NCI-H345 treated with DMSO at 0.1 percent for 48 hours (cell line): ENCODE data around the gene PLOD2.
A peak's percentile ranks its signal among the peaks of the same experiment; 100 is the strongest.

ENCODE experiments used
- DNase-seq: peaks from one replicate; lab custom pipeline; 2025; ENCODE audit not compliant: unreplicated experiment; lab: John Stamatoyannopoulos, UW

PLOD2 gene

GRCh38 chr3:146166415-146166821, 5.4 kb upstream of the PLOD2 start:
- no peak for DNase-seq

GRCh38 chr3:146165877-146166276, 4.9 kb upstream of the PLOD2 start:
- no peak for DNase-seq

GRCh38 chr3:146164971-146165769, 4.2 kb upstream of the PLOD2 start:
- DNase-seq, result no peak

- no peak for DNase-seq
Observed at GRCh38 chr3:146164506-146164905, 3.5 kb upstream of the PLOD2 start.

GRCh38 chr3:146164071-146164470, 3.1 kb upstream of the PLOD2 start:
- DNase-seq, result no peak

GRCh38 chr3:146163584-146163983, 2.6 kb upstream of the PLOD2 start:
- no peak for DNase-seq

- no peak for DNase-seq
Observed at GRCh38 chr3:146162561-146162960, 1.6 kb upstream of the PLOD2 start.

- DNase-seq, result no peak
Observed at GRCh38 chr3:146161663-146162002, 649 bp upstream of the PLOD2 start.

GRCh38 chr3:146160321-146160963, 542 bp downstream of the PLOD2 start:
- peak; percentile 62 for DNase-seq

- DNase-seq, result peak; percentile 30
Observed at GRCh38 chr3:146159616-146160320, 1.2 kb downstream of the PLOD2 start.

GRCh38 chr3:146159037-146159436, 1.9 kb downstream of the PLOD2 start:
- DNase-seq, result no peak

- DNase-seq, result no peak
Observed at GRCh38 chr3:146157325-146158060, 3.5 kb downstream of the PLOD2 start.

- DNase-seq, result no peak
Observed at GRCh38 chr3:146156666-146157314, 4.2 kb downstream of the PLOD2 start.

GRCh38 chr3:146156095-146156494, 4.9 kb downstream of the PLOD2 start:
- DNase-seq, result no peak

- DNase-seq, result no peak
Observed at GRCh38 chr3:146154995-146155394, 6.0 kb downstream of the PLOD2 start.

GRCh38 chr3:146154316-146154715, 6.7 kb downstream of the PLOD2 start:
- DNase-seq, result no peak

GRCh38 chr3:146153429-146153828, 7.6 kb downstream of the PLOD2 start:
- no peak for DNase-seq

- no peak for DNase-seq
Observed at GRCh38 chr3:146152834-146153233, 8.2 kb downstream of the PLOD2 start.

GRCh38 chr3:146148468-146148931, 12.5 kb downstream of the PLOD2 start:
- no peak for DNase-seq

GRCh38 chr3:146145642-146146041, 15.3 kb downstream of the PLOD2 start:
- DNase-seq, result no peak

GRCh38 chr3:146142757-146143156, 18.2 kb downstream of the PLOD2 start:
- DNase-seq, result no peak
